GM12874 (cell line): ENCODE results near the gene ZNF92.

Experiments used
- TF ChIP-seq, protein P1 (sequence below): IDR thresholded peaks from 2 replicates; pipeline ENCODE4 v1.5.1; 2011; ENCODE audit warnings: low read depth, mild to moderate bottlenecking, control low read depth, low read length, moderate library complexity; ENCODE audit not compliant: insufficient read depth

The ZNF92 gene

DNA sequence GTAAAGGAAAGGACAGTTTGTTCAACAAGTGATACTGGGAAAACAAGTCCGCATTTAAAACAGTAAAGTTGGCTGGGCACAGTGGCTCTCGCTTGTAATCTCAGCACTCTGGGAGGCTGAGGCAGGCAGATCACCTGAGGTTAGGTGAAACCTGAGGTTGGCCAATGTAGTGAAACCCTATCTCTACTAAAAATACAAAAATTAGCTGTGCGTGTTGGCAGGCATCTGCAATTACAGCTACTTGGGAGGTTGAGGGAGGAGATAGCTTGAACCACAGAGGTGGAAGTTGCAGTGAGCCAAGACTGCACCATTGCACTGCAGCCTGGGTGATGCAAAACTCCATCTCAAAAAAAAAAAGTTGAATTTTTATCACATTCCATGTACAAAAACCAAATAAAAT is 35.7 kb downstream of the ZNF92 start:
- TF ChIP-seq, protein P1, sequence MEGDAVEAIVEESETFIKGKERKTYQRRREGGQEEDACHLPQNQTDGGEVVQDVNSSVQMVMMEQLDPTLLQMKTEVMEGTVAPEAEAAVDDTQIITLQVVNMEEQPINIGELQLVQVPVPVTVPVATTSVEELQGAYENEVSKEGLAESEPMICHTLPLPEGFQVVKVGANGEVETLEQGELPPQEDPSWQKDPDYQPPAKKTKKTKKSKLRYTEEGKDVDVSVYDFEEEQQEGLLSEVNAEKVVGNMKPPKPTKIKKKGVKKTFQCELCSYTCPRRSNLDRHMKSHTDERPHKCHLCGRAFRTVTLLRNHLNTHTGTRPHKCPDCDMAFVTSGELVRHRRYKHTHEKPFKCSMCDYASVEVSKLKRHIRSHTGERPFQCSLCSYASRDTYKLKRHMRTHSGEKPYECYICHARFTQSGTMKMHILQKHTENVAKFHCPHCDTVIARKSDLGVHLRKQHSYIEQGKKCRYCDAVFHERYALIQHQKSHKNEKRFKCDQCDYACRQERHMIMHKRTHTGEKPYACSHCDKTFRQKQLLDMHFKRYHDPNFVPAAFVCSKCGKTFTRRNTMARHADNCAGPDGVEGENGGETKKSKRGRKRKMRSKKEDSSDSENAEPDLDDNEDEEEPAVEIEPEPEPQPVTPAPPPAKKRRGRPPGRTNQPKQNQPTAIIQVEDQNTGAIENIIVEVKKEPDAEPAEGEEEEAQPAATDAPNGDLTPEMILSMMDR: no peak

DNA sequence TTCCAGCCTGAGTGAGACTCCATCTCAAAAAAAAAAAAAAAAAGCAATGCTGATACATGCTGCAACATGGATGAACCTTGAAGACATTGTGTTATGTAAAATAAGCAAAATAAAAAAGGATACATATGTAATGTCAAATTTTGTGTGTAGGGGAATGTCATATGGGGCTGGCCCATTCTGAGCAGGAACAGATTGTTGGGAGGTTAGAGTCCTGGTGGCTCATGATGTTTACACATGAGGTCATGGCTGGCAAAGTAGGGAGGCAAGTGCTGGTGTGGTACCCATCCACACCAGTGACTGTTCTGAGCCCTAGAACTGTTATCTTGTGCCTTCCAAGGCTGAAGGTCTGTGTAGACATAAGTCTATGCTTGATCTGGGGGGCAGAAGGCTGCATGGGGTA is 37.6 kb downstream of the ZNF92 start:
- TF ChIP-seq, protein P1: no peak

DNA sequence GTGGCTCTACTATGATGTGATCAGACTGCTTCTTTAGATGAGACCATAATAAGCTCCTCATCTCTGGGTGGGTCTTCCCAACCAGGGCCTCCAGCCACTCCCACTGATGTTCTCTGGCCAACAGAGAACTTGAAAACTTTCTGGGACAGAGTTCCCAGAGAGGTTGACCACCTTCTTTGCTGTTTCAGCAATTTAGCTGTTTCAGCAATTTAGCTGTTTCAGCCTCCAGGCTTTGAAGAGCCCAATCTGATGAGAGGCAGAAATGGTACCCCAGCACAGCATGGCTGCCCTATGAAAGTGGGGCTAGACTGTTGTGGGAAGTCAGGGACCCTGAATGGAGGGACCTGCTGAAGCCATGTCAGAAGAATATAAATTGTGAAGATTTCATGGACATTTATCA is 49.0 kb downstream of the ZNF92 start:
- TF ChIP-seq, protein P1: no peak

DNA sequence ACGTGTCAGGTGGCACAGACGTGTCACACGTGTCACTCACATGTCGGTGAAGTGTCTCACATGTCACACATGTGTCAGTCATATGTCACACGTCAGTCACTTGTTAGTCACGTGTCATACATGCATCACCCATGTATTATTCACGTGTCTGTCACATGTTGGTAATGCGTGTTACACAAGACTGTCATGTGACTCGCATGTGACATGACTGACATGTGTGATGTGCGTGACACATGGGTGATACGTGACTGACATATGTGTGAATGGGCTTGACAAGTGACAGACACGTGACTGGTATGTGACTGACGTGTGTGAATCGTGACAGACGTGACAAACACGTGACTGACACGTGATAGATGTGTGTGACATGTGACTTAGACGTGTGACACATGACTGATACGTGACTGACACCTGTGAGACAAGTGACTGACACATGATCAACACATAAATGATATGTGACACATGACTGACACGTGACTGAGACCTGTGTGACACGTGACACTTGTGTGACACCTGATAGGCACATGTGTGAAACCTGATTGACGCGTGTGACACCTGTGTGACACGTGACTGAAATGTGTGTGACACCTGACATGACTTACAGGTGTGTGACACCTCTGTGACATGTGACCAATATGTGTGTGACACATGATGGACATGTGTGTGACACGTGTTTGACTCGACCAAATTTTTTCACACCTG is 56.1 kb downstream of the ZNF92 start:
- TF ChIP-seq, protein P1: no peak

DNA sequence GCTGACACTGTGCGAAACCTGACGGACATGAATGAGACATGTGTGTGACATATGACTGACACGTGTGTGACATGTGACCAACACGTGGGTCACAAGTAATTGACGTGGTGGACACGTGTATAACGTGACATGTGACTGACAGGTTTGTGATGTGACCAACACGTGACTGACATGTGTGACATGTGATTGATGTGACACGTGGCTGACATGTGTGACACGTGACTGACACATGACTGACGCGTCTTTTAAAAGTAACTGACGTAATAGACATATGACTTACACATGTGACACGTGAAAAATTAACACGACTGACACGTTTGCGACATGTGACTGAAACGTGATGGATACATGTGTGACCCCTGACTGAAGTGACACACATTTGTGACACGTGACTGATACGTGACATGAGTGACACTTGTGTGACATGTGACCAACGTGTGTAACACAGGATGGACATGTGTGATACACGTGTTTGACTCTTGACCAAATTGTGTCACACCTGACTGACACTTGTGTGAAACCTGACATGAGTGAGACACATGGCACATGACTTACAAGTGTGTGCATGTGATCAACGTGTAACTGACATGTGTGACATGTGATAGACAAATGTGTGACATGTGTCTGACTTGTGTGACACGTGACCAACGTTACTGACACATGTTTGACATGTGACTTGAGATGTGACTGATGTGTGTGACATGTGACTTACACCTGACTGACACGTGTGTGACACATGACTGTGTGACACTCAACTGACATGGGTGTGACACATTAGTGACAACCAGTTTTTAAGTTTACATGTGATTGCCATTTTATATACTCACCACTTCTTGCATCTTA is 56.9 kb downstream of the ZNF92 start:
- TF ChIP-seq, protein P1: no peak

DNA sequence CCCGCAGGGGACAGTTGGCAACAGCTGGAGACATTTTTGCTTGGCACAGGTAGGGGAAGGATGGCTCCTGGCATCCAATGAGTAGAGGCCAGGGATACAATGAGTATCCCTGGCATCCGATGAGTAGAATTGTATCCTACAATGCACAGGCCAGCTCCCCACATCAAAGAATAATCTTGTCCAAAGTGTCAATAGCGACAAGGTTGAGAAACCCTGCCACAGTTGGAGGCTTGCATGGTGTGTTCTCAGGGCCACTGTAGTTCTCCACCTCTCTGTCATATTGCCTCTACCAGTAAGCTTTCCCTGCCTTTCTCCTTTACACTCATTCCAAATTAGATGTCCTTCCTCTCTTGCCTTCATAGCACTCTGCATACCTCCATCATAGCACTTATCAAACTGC is 60.7 kb downstream of the ZNF92 start:
- TF ChIP-seq, protein P1: no peak

DNA sequence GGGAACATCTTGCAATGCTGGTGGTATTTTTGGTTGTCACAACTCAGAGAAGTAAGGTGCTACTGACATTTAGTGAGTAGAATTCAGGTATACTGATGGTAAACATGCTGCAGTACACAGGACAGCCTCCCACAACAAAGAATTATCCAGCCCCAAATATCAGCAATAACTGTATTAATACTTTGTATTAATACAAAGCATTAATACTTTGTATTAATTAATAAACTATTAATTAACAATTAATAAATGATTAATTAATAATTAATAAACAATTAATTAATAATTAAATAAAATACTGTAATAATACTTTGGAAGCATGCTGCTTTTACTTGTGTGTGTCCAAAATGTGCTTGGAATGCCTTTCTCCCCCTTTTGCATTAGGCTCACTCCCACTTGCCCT is 62.5 kb downstream of the ZNF92 start:
- TF ChIP-seq, protein P1: no peak
